Peyer's patch (tissue), 4 donors: ENCODE data around the gene IGFBP4. TPM values are rescaled to one million over a fixed set of nuclear protein-coding genes. Genes with fewer than 3 reads are reported as not detected.

Experiments
- DNase-seq, 3 donors: peaks; one replicate each; pipeline ENCODE4 v3.0.0-alpha.2; 2017 to 2019
- H3K27ac ChIP-seq, 4 donors: fragments of 200-600 bp; sonication (generic); one replicate each; pipeline ENCODE4 v1.5.1; 2016 to 2019
- H3K27me3 ChIP-seq, 2 donors: fragments of 200-600 bp; sonication (generic); one replicate each; pipeline ENCODE4 v1.5.1; 2019
- H3K36me3 ChIP-seq, 3 donors: fragments of 200-600 bp; sonication (generic); one replicate each; pipeline ENCODE4 v1.5.1; 2016 to 2019
- H3K4me1 ChIP-seq, 4 donors: fragments of 200-600 bp; sonication (generic); one replicate each; pipeline ENCODE4 v1.5.1; 2016 to 2019
- H3K4me3 ChIP-seq, 4 donors: fragments of 200-600 bp; sonication (generic); 1 replicate in 3 of 4; 2 replicates in 1 of 4; pipeline ENCODE4 v1.5.1; 2016 to 2019; ENCODE audit warnings: mild to moderate bottlenecking in 1 of 4
- H3K9me3 ChIP-seq, 4 donors: fragments of 200-600 bp; sonication (generic); one replicate each; pipeline ENCODE4 v1.5.1; 2016 to 2019; ENCODE audit warnings: mild to moderate bottlenecking in 1 of 4
- CTCF ChIP-seq, 6 experiments: fragments of 450-650 bp in 4 of 6; fragments of 200-600 bp in 2 of 6; sonication (generic) in 1 of 6; IDR thresholded peaks; one replicate each; pipeline ENCODE4 v1.5.1; 2017 to 2019; ENCODE audit warnings: antibody characterized with exemption in 6 of 6, mild to moderate bottlenecking in 3 of 6, moderate library complexity in 1 of 6
- POLR2A ChIP-seq, 2 donors: fragments of 450-650 bp; IDR thresholded peaks; one replicate each; pipeline ENCODE4 v1.5.1; 2017; ENCODE audit warnings: antibody characterized with exemption in 2 of 2, mild to moderate bottlenecking in 2 of 2, moderate library complexity in 2 of 2
- total RNA-seq, 4 donors: library from RNA; depleted of rRNA; stranded (reverse); fragments of >200 nt; gene quantifications; one replicate each; pipeline ENCODE4 v1.1.0, GENCODE V29; 2016

The IGFBP4 gene
- total RNA-seq, 4 donors from 2014 or later: 70.6 to 220 (median 133) TPM

GRCh38 chr17:40497695-40498094 lies 54.4 kb downstream of the IGFBP4 start:
- peak overlapping the region in 1 of 4 donors; percentile 1 for H3K27ac ChIP-seq
- no peaks in the 10 kb centered on the region for H3K27me3 ChIP-seq
- H3K4me1 ChIP-seq: peaks cover 0 to 26% (median 3%) of the 10 kb centered on the region in 4 donors
- no peaks in the 10 kb centered on the region for H3K36me3 ChIP-seq
- no peak overlapping the region for H3K4me3 ChIP-seq
- TF ChIP-seq POLR2A (IDR thresholded peaks at IDR 0.05): no peak
- no peak for TF ChIP-seq CTCF (IDR thresholded peaks at IDR 0.05)
- H3K9me3 ChIP-seq: no peaks in the 10 kb centered on the region
- DNase-seq: no peak

GRCh38 chr17:40498281-40499084 lies 55.2 kb downstream of the IGFBP4 start:
- TF ChIP-seq POLR2A (IDR thresholded peaks at IDR 0.05): no peak
- no peak for TF ChIP-seq CTCF (IDR thresholded peaks at IDR 0.05)
- peak in 1 of 3 donors; percentile 13 for DNase-seq
- H3K36me3 ChIP-seq: no peaks in the 10 kb centered on the region
- H3K4me3 ChIP-seq: no peak overlapping the region
- peaks cover 0 to 26% (median 3%) of the 10 kb centered on the region in 4 donors for H3K4me1 ChIP-seq
- H3K27me3 ChIP-seq: no peaks in the 10 kb centered on the region
- H3K9me3 ChIP-seq: no peaks in the 10 kb centered on the region
- peak overlapping the region in 2 of 4 donors; percentile 1 to 66 for H3K27ac ChIP-seq

- no peaks in the 10 kb centered on the region for H3K9me3 ChIP-seq
- no peak for TF ChIP-seq POLR2A (IDR thresholded peaks at IDR 0.05)
- peak in 3 of 6 experiments; percentile 6 to 17 (median 9) for TF ChIP-seq CTCF (IDR thresholded peaks at IDR 0.05)
- H3K27me3 ChIP-seq: no peaks in the 10 kb centered on the region
- H3K4me3 ChIP-seq: peak overlapping the region in 1 of 4 donors; percentile 16
- H3K27ac ChIP-seq: peak overlapping the region in 2 of 4 donors; percentile 42 to 66
- DNase-seq: peak; percentile 37 to 92 (median 90)
- no peaks in the 10 kb centered on the region for H3K36me3 ChIP-seq
- H3K4me1 ChIP-seq: peaks cover 0 to 26% (median 3%) of the 10 kb centered on the region in 4 donors
Measured at GRCh38 chr17:40499551-40500189, 56.4 kb downstream of the IGFBP4 start.

GRCh38 chr17:40500190-40500589 lies 56.9 kb downstream of the IGFBP4 start:
- Histone ChIP-seq H3K36me3 (no peaks in the 10 kb centered on the region), H3K27ac (peak overlapping the region in 1 of 4 donors; percentile 66), H3K4me3 (no peak overlapping the region), H3K27me3 (no peaks in the 10 kb centered on the region), H3K4me1 (peaks cover 0 to 26% (median 3%) of the 10 kb centered on the region in 4 donors), H3K9me3 (no peaks in the 10 kb centered on the region)
- TF ChIP-seq CTCF (IDR thresholded peaks at IDR 0.05): no peak
- TF ChIP-seq POLR2A (IDR thresholded peaks at IDR 0.05): no peak
- no peak for DNase-seq

GRCh38 chr17:40500709-40501108 lies 57.5 kb downstream of the IGFBP4 start:
- no peak overlapping the region for H3K27ac ChIP-seq
- DNase-seq: peak in 1 of 3 donors; percentile 41
- H3K27me3 ChIP-seq: no peaks in the 10 kb centered on the region
- peaks cover 0 to 26% (median 3%) of the 10 kb centered on the region in 4 donors for H3K4me1 ChIP-seq
- no peak overlapping the region for H3K4me3 ChIP-seq
- no peaks in the 10 kb centered on the region for H3K36me3 ChIP-seq
- no peaks in the 10 kb centered on the region for H3K9me3 ChIP-seq
- no peak for TF ChIP-seq CTCF (IDR thresholded peaks at IDR 0.05)
- TF ChIP-seq POLR2A (IDR thresholded peaks at IDR 0.05): no peak
